Neural cell (in vitro differentiated cells): ENCODE data around the gene DEFB114.

Source experiments
- CTCF ChIP-seq: fragments of 450-650 bp; IDR thresholded peaks from 2 replicates; pipeline ENCODE4 v1.5.1; 2014; ENCODE audit warnings: antibody characterized with exemption, mild to moderate bottlenecking, moderate library complexity; ENCODE audit not compliant: poor library complexity, severe bottlenecking
- EP300 ChIP-seq: fragments of 450-650 bp; conservative IDR thresholded peaks from 2 replicates; pipeline ENCODE4 v1.6.1; 2014; ENCODE audit warnings: antibody characterized with exemption, mild to moderate bottlenecking, moderate library complexity; ENCODE audit not compliant: poor library complexity, severe bottlenecking
- EZH2 ChIP-seq: fragments of 200-600, 300-800 bp; shearing (Covaris generic), sonication (generic); IDR thresholded peaks from 2 replicates; pipeline ENCODE4 v1.6.1; 2014; ENCODE audit warnings: antibody characterized with exemption, low read length, borderline replicate concordance, mild to moderate bottlenecking; ENCODE audit not compliant: insufficient read depth, poor library complexity, severe bottlenecking
- MXI1 ChIP-seq: fragments of 450-650 bp; conservative IDR thresholded peaks from 2 replicates; pipeline ENCODE4 v1.6.1; 2014; ENCODE audit warnings: antibody characterized with exemption, mild to moderate bottlenecking; ENCODE audit not compliant: poor library complexity, severe bottlenecking
- POLR2AphosphoS5 ChIP-seq: IDR thresholded peaks from 2 replicates; pipeline ENCODE4 v1.6.1; 2012
- TAF1 ChIP-seq: IDR thresholded peaks from 2 replicates; pipeline ENCODE4 v1.6.1; 2012; ENCODE audit warnings: low read depth

- TF ChIP-seq EZH2 (no peak), CTCF (no peak), EP300 (no peak), TAF1 (no peak), POLR2AphosphoS5 (no peak), MXI1 (no peak)
Observed at GRCh38 chr6:49937017-49937416, 26.9 kb downstream of the DEFB114 start.
